ENCODE results near the gene SLC12A9.
"Not testable (repeated sequence)": the region's sequence is repeated elsewhere in the genome, so short reads cannot be mapped to it uniquely, and the experiment has no call there.

SLC12A9 gene, protein sequence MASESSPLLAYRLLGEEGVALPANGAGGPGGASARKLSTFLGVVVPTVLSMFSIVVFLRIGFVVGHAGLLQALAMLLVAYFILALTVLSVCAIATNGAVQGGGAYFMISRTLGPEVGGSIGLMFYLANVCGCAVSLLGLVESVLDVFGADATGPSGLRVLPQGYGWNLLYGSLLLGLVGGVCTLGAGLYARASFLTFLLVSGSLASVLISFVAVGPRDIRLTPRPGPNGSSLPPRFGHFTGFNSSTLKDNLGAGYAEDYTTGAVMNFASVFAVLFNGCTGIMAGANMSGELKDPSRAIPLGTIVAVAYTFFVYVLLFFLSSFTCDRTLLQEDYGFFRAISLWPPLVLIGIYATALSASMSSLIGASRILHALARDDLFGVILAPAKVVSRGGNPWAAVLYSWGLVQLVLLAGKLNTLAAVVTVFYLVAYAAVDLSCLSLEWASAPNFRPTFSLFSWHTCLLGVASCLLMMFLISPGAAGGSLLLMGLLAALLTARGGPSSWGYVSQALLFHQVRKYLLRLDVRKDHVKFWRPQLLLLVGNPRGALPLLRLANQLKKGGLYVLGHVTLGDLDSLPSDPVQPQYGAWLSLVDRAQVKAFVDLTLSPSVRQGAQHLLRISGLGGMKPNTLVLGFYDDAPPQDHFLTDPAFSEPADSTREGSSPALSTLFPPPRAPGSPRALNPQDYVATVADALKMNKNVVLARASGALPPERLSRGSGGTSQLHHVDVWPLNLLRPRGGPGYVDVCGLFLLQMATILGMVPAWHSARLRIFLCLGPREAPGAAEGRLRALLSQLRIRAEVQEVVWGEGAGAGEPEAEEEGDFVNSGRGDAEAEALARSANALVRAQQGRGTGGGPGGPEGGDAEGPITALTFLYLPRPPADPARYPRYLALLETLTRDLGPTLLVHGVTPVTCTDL

GRCh38 chr7:100852048-100852872 is at the start of gene SLC12A9:
SLC12A9 (plus strand) TSS chr7:100852713; CDS start chr7:100854198, 1,485 bp downstream.
- DNase-seq (ENCODE audit: low read depth in 2 of 2) = peak; percentile 85 to 88

GRCh38 chr7:100802951-100803350 is 49.6 kb upstream of the SLC12A9 start:
- DNase-seq (ENCODE audit: low read depth in 2 of 2) = no peak

- DNase-seq (ENCODE audit: low read depth in 2 of 2) = peak in 1 of 2 donors; percentile 25
These were observed 48.9 kb upstream of the SLC12A9 start for GRCh38 chr7:100803398-100804161.

DNA sequence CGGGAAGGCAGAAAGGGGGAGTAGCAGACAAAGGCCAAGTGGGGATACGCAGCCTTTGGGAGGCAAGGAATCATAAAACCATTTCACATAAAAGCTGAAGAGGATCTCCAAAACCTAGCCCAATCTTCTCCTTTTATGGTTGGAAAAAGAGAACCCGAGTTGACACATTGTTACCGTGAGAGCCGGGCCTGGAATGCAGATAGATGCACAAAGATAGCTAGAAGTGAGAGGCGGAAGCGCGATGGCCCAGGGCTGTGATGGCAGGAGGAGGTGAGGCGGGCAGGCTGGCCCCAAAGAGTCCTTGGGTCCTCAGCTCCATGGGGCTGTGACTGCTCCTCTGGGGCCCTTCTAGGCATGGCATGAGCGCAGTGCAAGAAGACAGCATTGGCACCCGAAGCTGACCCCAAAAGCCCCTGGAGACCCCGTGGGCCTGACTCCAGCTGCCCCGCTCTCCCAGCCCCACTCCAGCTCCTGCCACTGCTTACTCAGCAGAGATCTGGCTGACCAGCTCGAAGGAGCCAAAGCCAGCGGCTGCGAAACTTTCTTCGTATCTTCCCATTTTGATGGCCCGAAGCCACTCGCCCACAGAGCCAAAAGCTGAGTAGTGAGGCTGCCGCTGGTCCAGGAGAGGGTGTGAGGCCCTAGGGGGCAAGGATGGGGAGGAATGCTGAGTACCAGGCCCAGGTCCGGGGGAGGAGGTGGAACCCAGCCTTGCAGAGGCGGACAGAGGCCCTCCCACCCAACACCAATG is 47.7 kb upstream of the SLC12A9 start:
- no peak for DNase-seq (ENCODE audit: low read depth in 2 of 2)

- no peak for DNase-seq (ENCODE audit: low read depth in 2 of 2)
These were observed 46.2 kb upstream of the SLC12A9 start for GRCh38 chr7:100806276-100806675.

- DNase-seq (ENCODE audit: low read depth in 2 of 2) = not testable (repeated sequence)
These were observed 45.6 kb upstream of the SLC12A9 start for GRCh38 chr7:100806883-100807282.

GRCh38 chr7:100808354-100808875 is 44.1 kb upstream of the SLC12A9 start:
- DNase-seq (ENCODE audit: low read depth in 2 of 2) = no peak

DNA sequence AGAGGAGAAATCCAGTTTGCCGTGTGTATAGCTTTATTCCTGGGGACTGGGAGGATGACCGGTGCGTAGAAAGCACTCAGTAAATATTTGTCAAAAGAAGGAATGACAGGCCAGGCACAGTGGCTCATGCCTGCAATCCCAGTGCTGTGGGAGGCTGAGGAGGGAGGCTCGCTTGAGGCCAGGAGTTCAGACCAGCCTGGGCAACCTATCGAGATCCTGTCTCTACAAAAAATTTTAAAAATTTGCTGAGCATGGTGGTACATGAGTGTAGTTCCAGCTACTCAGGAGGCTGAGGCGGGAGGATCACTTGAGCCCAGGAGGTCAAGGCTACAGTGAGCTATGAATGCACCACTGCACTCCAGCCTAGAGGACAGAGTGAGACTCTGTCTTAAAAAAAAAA is 41.0 kb upstream of the SLC12A9 start:
- DNase-seq (ENCODE audit: low read depth in 2 of 2) = no peak

DNA sequence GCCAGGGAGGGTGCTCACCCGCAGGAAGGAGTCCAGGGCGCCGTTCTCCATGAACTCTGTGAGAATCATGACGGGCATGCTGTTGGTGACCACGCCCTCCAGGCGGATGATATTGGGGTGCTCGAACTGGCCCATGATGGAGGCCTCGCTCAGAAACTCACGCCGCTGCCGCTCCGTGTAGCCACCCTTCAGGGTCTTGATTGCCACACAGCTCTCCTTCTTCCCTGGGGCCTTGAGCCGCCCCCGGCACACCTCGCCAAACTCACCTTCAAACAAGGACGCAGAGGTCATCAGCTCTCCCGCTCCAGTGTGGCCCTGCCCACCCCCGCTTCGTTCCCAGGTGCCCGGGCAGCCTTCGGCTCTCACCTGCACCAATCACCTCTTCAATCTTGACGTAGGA is 39.8 kb upstream of the SLC12A9 start:
- DNase-seq (ENCODE audit: low read depth in 2 of 2) = no peak

DNA sequence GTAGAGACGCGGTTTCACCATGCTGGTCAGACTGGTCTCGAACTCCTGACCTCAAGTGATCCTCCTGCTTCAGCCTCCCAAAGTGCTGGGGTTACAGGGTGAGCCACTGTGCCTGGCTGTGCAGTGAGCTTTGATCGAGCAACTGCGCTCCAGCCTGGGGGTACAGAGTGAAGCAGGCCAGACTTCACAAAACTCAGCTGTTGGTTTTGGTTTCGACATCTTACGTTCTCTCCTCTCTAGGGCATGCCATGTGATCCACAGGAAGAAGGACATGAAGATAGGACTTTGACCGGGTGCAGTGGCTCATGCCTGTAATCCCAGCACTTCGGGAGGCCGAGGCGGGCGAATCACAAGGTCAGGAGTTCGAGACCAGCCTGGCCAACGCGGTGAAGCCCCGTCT is 36.0 kb upstream of the SLC12A9 start:
- not testable (repeated sequence) for DNase-seq (ENCODE audit: low read depth in 2 of 2)

DNA sequence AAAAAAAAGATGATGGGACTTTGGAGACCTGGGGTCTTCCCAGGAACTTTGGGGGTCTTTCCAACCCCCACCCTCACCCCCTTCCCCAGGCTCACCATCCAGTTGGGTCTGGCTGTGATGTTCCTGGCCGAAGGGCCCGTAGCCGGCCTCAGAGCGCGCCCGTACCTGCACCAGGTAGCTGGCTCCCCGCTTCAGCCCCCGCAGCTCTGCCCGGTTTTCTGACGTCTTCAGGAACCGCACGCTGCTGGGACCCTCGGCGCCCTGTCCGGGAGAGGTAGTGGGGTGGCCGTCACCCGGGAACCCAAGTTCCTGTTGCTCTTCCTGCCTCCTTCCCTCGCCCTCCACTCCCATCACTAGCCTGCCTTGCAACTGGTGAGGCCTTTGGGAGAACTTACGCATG is 35.4 kb upstream of the SLC12A9 start:
- DNase-seq (ENCODE audit: low read depth in 2 of 2) = no peak

DNA sequence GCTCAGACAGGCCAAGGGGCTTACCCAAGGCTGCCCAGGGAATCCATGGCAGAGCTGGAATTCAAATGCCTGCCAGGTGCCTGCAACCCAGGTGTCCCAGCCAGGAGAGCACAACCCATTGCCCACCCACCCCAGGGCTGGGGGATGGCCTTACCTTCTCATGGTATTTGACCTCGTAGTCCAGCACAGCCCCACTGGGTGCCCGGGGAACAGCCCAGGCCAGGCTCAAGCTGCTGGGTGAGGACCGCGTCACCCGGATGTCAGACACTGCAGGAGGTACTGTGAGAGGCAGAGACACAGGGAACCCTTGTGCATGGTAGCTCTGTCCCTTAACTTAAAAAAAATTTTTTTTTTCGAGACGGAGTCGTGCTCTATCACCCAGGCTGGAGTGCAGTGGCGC is 34.1 kb upstream of the SLC12A9 start:
- DNase-seq (ENCODE audit: low read depth in 2 of 2) = no peak

DNA sequence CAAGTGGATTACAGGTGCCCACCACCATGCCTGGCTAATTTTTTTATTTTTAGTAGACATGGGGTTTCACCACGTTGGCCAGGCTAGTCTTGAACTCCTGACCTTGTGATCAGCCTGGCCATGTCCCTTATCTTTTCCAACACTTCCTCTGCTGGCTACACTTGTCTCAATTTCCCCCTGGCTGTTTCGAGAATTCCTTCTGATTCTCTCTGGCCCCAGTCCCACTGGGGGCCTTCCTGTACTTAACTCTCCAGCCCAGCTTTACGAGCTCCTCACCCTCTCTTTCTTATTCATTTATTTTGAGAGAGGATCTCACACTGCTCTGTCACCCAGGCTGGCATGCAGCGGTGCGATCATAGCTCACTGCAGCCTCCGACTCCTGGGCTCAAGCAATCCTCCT is 33.7 kb upstream of the SLC12A9 start:
- DNase-seq (ENCODE audit: low read depth in 2 of 2) = no peak

GRCh38 chr7:100819586-100819985 is 32.9 kb upstream of the SLC12A9 start:
- no peak for DNase-seq (ENCODE audit: low read depth in 2 of 2)

DNA sequence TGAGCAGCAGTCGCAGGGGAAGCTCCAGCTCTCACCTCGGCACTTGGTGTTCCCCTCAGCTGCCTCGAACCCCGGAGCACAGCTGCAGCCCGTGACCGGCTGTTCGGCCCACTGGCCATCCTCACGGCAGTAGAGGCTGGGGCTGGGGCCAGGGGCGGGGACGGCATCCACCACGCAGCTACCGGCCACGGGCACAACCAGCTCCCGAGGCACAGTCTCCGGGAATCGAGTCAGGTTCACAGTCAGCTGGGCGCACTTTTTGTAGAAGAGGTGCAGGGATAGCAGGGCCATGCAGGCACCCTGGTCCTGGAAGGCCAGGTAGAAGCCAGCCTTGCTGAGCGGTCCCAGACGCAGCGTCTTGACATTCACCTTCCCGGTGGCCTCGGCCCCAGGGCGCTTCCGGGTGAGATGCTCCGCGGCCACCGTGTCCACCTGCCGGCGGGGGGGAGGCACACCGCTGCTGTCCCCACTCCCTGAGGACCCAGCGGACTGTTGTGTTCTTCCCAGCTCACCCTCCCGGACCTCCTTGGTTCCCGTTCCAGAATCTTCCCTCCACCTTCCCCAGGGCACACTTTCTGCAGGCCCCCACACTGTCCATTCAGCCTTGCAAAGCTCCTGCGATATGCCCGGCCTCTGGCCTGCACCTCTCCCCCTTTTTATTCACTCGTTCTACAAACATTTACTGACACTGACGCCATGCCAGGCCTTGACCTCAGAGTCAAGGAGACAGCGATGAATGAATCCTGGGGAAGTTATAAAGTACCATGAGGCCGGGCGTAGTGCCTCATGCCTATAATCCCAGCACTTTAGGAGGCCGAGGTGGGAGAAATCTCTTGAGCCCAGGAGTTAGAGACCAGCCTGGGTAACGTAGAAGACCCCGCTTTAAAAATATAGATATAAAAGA is 30.0 kb upstream of the SLC12A9 start:
- no peak for DNase-seq (ENCODE audit: low read depth in 2 of 2)

DNA sequence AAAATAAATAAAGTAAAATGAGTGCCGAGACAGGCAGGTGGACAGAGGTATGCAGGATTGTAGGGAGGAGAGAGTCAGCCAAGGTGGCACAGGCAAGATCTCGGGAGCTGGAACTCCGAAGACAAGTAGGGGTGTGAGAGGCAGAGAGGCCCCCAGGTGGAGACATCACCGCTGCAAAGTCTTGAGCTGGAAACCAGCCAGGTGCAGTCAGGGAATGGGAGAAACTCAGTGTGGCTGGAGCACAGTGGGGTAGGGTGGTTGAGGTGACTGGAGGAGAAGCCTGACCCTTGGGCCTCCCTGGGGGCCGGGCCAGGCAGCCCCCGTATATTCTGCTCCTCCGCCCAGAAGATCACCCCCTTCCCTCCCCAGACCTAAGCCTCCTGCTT is 29.4 kb upstream of the SLC12A9 start:
- no peak for DNase-seq (ENCODE audit: low read depth in 2 of 2)

- DNase-seq (ENCODE audit: low read depth in 2 of 2) = no peak
These were observed 29.0 kb upstream of the SLC12A9 start for GRCh38 chr7:100823534-100823933.

DNA sequence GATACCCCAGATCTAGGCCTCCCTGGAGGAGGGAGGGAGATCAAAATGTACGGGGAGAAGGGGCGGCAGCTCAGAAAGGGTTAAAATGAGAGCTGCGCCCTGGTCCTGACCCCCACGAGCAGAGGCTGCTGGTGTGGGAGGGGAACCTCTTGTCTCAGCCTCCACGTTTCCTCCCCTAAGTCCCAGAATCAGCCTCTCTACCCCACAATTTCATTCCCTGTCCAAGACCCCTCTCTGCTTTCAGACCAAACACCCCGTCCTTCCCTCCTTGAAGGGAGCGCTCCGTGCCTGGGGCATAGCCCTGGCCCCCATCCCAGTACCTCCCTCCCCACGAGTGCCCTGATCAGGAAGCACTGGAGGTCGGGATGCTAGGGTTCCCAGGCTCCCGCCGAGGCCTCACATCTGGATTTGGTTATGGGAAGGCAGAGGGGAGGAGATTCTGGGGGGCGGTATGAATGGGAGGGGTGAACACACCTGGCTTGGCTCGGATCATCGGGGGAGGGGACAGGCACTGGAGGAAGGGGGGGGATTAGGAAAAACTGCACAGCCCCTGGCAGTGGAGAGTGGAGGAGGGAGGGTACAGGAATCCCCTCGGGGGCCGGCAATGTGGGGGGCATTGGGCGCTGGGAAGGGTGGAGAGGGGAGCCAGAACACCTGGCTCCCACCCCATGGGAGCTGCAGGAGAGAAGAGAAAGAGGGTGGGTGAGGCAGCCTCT is 27.9 kb upstream of the SLC12A9 start:
- no peak for DNase-seq (ENCODE audit: low read depth in 2 of 2)
